ENCODE results near the gene NUCB1.

The NUCB1 gene

DNA sequence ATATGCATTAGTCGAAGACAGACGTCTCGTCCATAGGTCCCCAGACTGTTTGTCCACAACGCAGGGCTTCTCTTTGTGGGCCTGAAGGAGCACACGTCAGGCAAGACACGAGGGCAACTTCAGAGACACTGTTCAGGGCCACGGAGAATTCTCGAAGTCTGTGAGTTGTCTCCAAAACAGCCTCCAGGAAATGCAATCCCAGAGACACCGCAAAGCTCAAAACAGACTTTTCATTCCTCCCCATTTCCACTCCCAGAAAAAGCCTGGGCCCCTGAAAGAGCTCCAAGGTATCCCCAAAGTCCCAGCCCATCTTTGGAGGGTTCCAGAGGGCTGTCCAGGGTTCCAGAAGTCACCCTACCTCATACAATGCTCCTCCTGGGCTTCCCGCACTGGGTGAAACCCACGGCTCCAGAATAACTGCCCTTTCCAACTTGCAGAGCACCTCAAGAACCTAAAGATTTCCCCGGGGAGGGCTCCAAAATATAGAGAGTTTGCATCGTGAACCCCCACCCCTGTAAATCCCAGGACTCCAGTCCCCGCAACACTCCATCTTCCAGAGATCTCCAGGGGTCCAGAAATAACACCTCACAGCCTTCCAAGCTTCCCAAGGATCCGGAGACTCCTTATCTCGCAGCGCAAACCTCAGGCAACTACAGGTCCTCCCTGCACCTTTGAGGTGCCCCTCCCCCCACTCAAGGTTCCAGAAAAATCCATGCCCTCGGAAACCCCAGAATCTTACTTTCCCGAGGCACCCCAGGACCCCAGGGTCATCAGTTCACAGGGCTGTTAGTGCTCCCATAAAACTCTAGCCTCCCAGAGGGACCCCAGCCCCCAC is 64.3 kb downstream of the NUCB1 start:
- no peak for DNase-seq

DNA sequence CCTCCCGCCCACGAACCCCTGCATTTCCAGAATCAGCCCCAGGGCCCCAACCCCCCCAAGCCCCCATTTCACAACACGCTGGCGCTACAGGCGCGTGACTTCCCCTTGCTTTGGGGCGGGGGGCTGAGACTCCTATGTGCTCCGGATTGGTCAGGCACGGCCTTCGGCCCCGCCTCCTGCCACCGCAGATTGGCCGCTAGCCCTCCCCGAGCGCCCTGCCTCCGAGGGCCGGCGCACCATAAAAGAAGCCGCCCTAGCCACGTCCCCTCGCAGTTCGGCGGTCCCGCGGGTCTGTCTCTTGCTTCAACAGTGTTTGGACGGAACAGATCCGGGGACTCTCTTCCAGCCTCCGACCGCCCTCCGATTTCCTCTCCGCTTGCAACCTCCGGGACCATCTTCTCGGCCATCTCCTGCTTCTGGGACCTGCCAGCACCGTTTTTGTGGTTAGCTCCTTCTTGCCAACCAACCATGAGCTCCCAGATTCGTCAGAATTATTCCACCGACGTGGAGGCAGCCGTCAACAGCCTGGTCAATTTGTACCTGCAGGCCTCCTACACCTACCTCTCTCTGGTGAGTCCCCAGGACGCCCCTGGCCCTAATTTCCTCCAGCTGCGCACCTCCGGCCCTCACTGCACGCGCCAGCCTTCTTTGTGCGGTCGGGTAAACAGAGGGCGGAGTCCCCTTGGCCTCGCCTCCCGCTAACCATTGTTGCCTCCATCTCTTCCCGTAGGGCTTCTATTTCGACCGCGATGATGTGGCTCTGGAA is 65.1 kb downstream of the NUCB1 start, which contains the start of gene FTL:
Gene FTL, plus strand, starts transcription at position 270 of the 766 bp plus-strand sequence. Its CDS starts 199 bp downstream, at position 469.
- peak; percentile 73 for DNase-seq

DNA sequence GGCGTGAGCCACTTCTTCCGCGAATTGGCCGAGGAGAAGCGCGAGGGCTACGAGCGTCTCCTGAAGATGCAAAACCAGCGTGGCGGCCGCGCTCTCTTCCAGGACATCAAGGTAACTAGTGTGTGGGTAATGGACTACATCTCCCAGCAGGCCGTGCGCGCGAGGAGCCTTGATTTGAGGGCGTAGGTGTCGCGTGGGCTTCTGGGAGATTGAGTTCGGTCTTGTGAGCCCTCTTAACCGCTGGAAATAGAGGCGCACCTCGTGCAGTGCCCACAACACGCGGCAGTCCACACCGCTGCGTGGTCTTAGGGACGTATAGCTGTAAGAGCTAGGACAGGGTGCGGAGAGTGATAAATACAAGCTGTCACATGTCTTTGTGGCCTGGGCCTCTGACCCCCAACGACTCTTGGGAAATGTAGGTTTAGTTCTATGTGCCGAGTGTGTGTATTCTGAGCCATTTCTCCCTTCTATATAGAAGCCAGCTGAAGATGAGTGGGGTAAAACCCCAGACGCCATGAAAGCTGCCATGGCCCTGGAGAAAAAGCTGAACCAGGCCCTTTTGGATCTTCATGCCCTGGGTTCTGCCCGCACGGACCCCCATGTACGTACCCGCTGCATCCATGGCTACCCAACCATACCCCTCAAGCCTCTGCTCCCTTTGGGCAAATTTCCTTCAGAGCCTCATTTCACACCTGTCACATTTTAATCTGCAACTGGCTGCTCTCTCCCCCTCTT is 65.9 kb downstream of the NUCB1 start:
- DNase-seq = peak; percentile 69

DNA sequence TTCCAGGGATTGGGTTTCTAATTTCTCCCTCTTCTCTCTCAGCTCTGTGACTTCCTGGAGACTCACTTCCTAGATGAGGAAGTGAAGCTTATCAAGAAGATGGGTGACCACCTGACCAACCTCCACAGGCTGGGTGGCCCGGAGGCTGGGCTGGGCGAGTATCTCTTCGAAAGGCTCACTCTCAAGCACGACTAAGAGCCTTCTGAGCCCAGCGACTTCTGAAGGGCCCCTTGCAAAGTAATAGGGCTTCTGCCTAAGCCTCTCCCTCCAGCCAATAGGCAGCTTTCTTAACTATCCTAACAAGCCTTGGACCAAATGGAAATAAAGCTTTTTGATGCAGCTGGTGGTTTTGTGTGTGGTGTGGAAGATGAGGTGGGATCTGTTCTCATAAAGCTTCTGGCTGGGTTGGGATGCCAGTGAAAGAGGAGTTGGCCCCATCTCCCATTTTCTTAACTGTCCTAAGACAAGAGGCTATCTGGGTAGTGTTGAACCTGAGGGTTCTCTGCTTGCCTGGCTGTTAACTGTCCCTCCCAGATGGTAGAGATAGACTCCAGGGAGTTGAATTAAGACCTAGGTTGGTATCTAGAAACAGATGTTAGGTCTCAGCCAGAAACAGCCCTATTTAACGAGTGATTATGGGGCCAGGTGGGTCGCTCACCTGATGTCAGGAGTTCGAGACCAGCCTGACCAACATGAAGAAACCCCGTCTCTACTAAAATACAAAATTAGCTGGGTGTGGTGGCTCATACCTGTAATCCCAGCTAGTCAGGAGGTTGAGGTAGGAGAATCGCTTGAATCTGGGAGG is 66.6 kb downstream of the NUCB1 start:
- no peak for DNase-seq

DNA sequence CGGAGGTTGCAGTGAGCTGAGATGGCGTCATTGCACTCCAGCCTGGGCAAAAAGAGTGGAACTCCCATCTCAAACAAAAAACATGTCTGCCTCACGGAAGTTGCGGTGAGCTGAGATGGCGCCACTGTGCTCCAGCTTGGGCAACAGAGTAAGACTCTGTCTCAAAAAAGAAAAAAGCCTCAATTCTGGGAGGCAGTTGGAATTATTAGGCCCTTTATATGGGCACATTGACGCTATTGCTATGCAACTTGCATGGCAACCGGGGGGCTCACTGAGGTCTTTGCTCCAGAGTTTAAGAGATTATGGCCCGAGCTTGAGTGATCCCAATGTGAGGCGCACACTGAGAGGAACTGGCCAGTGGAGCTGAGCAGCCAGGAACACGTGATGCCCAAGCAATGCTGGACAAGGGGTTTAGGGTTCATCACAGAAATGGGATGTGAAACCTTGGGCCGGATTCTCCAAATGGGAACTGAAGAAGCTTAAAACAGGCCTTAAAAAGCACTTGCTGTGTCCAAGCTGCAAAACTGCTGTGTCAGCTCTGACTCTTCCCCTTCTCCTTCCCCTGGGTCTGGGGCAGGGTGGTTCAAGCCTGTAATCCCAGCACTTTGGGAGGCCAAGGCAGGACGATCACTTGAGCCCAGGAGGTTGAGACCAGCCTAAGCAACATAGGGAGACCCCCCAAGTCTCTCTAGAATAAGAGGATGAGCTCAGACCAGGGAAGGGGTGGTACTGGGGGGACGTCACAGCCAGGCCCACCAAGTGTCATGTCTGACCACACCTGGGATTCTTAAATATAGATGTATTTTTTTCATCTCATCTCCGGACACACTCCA is 67.5 kb downstream of the NUCB1 start:
- DNase-seq = no peak

DNA sequence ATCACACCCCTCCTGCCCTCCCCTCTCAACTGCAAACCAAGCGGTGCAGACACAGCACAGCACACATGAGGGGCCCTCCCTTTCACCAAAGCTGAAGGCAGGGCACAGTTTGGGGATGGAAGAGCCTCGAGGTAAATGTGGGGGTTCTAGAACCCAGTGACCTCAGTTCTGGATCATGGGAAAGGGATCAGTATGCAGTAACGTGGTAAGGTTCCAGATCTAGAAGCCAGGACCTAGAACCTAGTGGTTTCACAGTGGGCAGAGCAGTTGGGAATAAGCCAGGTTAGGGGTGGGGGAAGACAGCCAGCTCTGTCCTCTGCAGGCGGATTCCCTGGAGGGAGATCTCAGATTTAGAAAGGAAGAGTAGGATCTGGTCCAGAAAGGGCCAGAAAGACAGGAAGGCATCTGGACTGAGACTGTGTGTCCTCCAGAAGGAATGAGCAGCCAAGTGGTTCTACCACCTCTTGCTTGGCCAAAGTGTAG is 68.1 kb downstream of the NUCB1 start:
- no peak for DNase-seq

DNA sequence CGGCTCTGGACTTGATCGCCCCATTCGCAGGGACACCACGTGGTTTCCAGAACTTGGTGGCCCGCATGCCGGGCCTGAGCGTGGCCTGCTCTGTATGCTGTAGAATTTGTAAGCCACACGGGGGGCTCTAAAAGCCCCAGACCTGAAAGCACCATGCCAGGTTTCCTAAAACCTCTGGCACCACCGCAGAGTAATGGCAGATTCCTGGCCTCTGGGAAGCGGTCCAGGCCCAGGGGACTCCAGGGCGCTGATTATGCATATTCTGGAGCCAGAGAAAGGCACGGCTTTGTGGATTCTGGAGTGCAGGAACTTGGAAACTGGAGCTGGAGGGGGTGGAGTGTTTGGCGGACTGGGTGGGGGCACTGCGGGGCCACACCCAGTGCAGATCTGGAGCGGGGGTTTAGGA is 68.7 kb downstream of the NUCB1 start:
- no peak for DNase-seq

DNA sequence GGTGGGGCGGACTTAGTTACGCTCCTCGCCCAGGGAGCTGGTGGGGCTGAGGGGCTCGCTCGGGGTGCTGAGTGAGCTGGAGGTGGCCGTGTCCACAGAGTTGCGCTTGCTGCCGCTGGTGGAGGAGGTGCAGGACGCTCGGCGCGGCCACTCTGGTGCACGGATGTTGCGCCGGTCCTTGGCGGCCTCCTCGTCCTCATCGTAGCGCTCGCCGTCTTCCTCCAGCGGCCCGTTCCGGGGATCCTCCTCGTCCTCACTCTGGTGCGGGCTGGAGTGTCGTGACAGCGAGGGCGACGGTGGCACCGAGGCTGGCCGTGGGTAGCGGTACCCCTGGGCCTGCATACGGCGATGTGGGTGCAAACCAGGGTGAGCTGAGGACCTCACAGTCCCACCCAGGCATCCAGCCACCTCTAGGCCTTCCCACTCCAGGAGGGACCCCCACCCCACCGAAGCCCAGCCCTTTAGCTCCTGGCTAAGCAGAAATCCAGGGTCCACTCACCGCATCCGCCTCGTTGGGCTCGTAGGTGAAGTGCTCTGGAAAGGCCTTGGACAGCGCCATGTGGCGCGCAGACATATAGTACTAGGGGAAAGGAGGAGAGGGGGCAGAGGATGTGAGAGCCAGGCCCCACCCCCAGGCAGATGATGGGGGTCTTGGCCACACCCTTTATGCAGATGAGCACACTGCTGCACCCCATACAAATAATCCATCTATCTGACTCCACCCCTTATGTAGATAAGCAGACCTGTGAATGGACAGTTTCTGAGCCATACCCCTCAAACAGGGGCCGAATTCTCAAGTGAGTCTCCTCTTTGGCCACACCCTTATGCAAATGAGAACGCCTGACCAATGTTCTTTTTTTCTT is 69.4 kb downstream of the NUCB1 start:
- no peak for DNase-seq

DNA sequence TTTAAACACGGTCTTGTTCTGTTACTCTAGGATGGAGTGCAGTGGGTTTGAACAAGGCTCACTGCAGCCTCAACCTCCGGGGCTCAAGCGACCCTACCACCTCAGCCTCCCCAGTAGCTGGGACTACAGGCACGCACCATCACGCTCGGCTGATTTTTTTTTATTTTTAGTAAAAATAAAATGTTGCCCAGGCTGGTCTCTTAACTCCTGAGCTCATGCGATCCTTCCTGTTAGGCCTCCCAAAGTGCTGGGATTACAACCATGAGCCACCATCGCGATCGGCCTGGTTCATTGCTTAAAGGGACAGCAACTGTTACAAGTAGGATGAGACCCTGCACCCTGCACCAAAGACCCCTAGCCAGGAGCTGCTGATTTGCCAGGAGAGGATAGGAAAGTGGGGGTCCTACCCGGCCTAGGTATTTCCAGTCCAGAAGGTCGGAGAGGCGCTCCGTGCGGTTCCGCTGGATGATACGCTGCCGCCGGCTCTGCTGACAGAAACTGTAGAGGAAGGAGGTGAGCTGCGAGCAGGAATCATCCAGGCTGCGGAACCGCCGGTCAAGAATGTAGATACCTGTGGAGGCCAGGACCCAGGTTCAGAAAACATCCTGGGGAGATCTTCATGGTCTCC is 70.1 kb downstream of the NUCB1 start:
- no peak for DNase-seq

DNA sequence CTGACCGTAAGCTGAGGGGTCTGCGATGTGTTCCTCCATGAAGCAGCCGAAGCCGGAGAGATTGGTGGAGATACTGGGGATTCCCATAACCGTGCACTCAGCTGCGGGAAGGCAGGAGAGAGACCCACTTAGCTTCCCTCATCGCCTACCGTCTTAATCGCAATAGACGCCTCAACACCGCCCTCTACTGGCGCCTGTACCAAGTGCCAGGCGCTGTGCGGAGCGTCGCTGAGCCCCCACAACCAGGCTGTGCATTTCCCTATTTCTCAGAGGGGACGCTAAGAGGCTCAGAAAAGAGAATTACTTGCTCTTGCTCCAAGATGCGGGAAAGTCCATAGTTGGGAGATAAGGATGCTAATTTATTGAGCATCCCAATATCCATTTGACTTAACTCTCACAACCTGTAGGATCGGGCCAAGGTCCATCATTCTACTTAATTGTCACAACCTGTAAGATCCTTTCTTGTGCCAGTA is 70.8 kb downstream of the NUCB1 start:
- DNase-seq = peak; percentile 50

Data from NCI-H2029 treated with DMSO at 0.1 percent for 48 hours (cell line).